ENCODE measurements around the gene EVA1C.
"Not testable (repeated sequence)": the region's sequence is repeated elsewhere in the genome, so short reads cannot be mapped to it uniquely, and the experiment has no call there.

The EVA1C gene

GRCh38 chr21:32457360-32457840 is 44.9 kb downstream of the EVA1C start:
- DNase-seq (ENCODE audit: low read depth in 1 of 2, low spot score in 1 of 2) = no peak

DNA sequence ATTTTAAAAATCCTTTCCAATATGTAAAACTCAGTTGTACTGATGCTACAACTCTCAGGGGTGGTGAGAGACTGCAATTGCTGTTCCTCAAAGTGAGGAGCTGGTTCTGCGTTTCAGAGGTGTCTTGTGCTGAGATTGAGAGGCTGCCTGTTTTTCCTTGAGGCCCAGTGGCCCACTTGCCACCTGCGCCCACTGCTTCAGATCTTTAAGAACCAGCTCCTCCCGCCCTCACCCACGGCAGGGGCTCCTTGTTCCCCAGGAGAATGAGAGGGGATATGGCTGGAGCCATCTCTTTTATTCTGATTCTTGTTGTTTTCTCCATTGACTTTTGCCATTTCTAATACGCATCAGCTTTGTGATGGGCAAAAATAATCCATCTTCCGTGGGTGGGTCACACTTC is 45.5 kb downstream of the EVA1C start:
- DNase-seq (ENCODE audit: low read depth in 1 of 2, low spot score in 1 of 2) = no peak

GRCh38 chr21:32459972-32460371 is 47.5 kb downstream of the EVA1C start:
- no peak for DNase-seq (ENCODE audit: low read depth in 1 of 2, low spot score in 1 of 2)

GRCh38 chr21:32461503-32461902 is 49.0 kb downstream of the EVA1C start:
- no peak for DNase-seq (ENCODE audit: low read depth in 1 of 2, low spot score in 1 of 2)

GRCh38 chr21:32462564-32462963 is 50.1 kb downstream of the EVA1C start:
- DNase-seq (ENCODE audit: low read depth in 1 of 2, low spot score in 1 of 2) = not testable (repeated sequence)

DNA sequence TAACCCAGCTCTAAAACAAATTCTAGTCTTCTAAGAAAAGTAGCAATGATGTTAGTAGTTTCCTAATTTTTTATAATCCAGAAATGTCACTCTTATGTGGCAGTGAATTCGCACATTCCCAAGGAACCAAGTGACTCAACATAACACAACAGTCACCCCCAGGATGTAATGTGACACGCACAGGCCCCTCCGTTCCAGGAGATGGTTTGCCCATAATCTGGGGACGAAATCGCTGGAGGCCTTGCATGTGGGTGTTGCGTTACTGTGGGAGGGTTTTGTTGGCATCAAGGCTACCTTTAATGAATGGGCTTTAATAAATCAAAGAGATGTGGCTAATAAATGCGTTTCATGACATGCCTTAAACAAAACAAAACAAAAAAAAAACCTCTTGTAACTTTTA is 50.9 kb downstream of the EVA1C start:
- no peak for DNase-seq (ENCODE audit: low read depth in 1 of 2, low spot score in 1 of 2)

DNA sequence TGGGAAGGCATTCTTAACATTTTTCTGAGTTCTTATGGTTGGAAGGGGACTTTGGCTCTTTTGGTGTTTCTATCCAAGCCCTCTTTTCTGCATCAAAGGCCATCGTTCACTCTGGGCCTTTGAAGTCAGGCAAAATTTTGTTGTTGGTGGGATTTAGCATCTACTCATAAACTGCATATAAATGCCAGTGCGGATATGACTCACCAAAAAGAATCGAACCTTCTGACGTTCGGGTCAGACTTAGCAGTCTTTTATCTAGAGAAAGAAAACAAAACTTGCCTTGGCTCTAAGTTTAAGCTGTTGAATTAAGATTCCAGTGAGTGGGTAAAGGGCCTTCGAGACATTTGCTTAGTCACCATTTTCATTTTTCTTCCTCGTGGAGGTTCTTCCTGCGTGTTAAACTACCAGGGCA is 51.4 kb downstream of the EVA1C start:
- no peak for DNase-seq (ENCODE audit: low read depth in 1 of 2, low spot score in 1 of 2)

GRCh38 chr21:32467291-32467690 is 54.8 kb downstream of the EVA1C start:
- no peak for DNase-seq (ENCODE audit: low read depth in 1 of 2, low spot score in 1 of 2)

- DNase-seq (ENCODE audit: low read depth in 1 of 2, low spot score in 1 of 2) = no peak
Observed at GRCh38 chr21:32468681-32469111, 56.2 kb downstream of the EVA1C start.

GRCh38 chr21:32469628-32470027 is 57.1 kb downstream of the EVA1C start:
- DNase-seq (ENCODE audit: low read depth in 1 of 2, low spot score in 1 of 2) = no peak

- DNase-seq (ENCODE audit: low read depth in 1 of 2, low spot score in 1 of 2) = no peak
Observed at GRCh38 chr21:32470206-32470605, 57.7 kb downstream of the EVA1C start.

- no peak for DNase-seq (ENCODE audit: low read depth in 1 of 2, low spot score in 1 of 2)
Observed at GRCh38 chr21:32472890-32473765, 60.6 kb downstream of the EVA1C start.

DNA sequence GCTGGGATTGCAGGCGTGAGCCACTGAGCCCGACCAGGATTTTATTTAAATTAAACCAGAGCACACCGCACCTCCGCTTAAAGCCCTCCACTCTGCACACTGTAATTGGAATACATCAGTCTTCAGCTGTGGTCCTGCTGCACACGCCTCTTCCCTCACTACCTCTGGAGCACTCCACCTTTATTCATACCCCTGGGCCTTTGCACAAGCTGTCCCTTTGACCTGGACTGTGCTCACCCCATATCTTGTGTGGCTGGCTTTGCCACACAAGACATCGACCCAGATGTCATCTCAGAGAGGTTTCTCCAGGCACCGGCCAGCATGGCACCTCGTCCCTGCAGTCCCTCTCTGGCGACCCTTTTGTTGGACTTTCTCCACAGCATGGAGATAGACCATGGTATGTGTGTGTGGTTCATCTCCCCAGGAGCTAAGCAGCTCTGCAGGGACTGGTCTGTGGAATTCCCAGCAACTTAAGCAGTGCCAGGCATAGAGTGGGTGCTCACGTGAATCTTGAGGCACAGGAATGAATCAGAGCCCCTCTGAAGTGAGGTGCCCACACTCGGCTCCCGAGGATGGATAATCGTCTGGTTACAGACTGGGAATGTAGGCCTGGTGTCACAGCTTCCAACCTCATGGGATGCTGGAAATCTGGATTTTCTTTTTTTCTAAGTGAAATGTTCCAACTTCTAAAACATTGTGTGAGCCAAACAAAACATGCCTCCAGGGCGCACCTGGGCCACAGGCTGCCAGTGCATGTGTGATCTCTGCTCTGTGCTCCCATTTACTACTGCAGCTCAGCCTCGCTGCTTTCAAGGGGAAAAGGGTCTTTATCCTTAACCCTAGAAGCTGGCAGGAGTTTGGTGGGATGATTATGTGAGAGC is 61.9 kb downstream of the EVA1C start:
- no peak for DNase-seq (ENCODE audit: low read depth in 1 of 2, low spot score in 1 of 2)

DNA sequence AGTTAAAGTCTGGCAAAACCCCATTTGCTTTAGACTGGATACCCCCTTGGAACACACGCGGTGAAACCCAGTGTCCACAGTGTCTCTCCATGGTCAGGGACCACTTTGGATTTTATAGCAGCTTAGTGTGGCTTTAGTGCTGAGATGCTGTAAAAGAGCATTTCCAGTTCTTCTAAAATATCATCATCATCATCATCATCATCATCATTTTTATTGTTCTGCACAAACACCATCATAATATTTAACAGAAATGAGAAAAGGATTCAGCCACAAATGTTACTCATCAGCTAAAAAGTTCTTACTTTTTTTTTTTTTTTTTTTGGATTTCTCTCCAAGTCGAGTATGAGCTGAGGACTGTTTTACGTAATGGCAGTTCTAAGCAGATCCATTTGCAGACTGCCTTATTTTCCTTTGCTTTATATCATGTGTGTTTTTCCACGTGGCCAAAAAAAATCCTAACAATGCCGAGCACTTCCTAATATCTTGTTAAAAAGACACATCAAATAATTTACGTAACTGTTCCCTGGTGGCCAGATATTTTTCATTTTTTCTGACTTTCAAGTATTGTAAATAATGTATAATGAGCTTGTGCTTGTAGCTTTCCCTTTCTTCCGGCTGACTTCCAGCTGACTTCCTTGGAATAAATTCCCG is 62.8 kb downstream of the EVA1C start:
- no peak for DNase-seq (ENCODE audit: low read depth in 1 of 2, low spot score in 1 of 2)

DNA sequence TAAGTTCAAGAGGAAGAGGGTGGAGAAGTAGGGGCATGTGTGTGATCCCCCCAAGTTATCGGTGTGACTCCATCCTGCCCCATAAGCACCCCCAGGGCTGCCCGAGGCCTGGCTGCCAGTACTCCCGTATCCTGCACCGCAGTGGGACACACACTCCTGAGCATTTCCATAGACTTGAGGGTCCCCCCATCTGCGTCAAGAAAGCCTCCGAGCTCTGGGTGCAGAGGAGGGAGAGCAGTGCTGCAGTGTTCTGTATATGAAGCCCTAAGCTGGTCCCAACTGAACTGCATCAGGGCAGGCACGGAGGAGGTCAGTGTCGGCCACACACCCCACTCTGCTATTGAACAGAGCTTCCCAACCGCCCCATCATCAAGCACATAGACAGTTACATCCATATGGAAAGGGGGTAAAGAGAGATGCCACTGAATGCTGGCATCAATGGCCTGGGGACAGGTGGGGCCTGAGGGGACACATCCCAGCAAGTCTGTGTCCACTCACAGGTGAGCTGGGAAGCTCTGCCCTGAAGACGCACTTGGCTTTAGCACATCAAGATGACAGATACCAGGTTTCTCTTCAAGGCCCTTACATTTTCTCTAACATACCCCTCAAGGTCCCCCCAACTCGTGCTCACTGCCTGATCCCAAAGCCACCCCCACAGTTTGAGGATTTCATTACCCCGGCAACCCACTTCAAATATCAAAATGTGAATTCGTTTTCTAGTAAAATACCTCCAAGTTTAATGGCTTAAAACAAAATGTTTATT is 64.3 kb downstream of the EVA1C start:
- DNase-seq (ENCODE audit: low read depth in 1 of 2, low spot score in 1 of 2) = no peak

DNA sequence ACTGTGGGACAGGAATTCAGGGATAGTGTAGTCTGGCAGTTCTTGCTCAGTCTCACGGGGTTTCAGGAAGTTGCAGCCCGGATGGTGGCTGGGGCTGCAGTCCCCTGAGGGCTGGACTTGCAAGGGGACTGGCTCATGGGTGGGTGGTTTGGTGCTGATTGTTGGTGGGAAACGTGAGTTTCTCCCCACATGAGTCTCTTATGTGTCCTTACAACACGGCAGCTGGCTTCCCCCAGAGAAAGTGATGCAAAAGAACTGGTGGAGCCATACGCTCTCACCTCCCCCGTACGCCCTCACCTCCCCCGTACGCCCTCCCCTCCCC is 64.9 kb downstream of the EVA1C start:
- DNase-seq (ENCODE audit: low read depth in 1 of 2, low spot score in 1 of 2) = no peak

GRCh38 chr21:32481875-32482408 is 69.4 kb downstream of the EVA1C start:
- no peak for DNase-seq (ENCODE audit: low read depth in 1 of 2, low spot score in 1 of 2)

GRCh38 chr21:32482565-32483292 is 70.2 kb downstream of the EVA1C start:
- DNase-seq (ENCODE audit: low read depth in 1 of 2, low spot score in 1 of 2) = no peak

GRCh38 chr21:32483293-32483595 is 70.7 kb downstream of the EVA1C start:
- no peak for DNase-seq (ENCODE audit: low read depth in 1 of 2, low spot score in 1 of 2)

Data from activated T-helper 1 cell treated with anti-CD3 and anti-CD28 coated beads, Interleukin-2, amount 50 U/mL, for 16 hours (primary cell).